Adrenal gland (tissue), 19 donors: ENCODE measurements around the gene NUDT21. TPM values are rescaled to one million over a fixed set of nuclear protein-coding genes. Genes with fewer than 3 reads are reported as not detected.

Experiments
- DNase-seq, 7 donors: peaks; one replicate each; pipeline ENCODE4 v3.0.0-alpha.2; 2019 to 2020
- H3K27ac ChIP-seq, 5 donors: fragments of 200-600 bp; sonication (generic) in 4 of 5; 1 replicate in 3 of 5; 2 replicates in 2 of 5; pipeline versions ENCODE4 v1.5.1 to v1.8.0; 2016 to 2020; ENCODE audit warnings: mild to moderate bottlenecking in 1 of 5
- H3K27me3 ChIP-seq: fragments of 200-600 bp; 2 replicates; pipeline ENCODE4 v1.8.0; 2021
- H3K36me3 ChIP-seq, 2 donors: fragments of 200-600 bp; replicated peaks in 1 of 2; 1 replicate in 1 of 2; 2 replicates in 1 of 2; pipeline versions ENCODE4 v1.5.1 to v1.8.0; 2018 to 2022
- H3K4me1 ChIP-seq, 2 donors: fragments of 200-600 bp; replicated peaks in 1 of 2; 1 replicate in 1 of 2; 2 replicates in 1 of 2; pipeline versions ENCODE4 v1.5.1 to v1.8.0; 2018 to 2021
- H3K4me3 ChIP-seq, 4 donors: fragments of 200-600 bp; sonication (generic) in 3 of 4; one replicate each; pipeline ENCODE4 v1.5.1; 2016 to 2018
- H3K9me3 ChIP-seq, 3 donors: fragments of 200-600 bp; sonication (generic) in 1 of 3; replicated peaks in 1 of 3; 1 replicate in 2 of 3; 2 replicates in 1 of 3; pipeline versions ENCODE4 v1.5.1 to v1.8.0; 2016 to 2021
- POLR2A ChIP-seq, 2 donors: fragments of 450-650 bp; IDR thresholded peaks; one replicate each; pipeline ENCODE4 v1.6.1; 2017; ENCODE audit warnings: antibody characterized with exemption in 2 of 2, mild to moderate bottlenecking in 2 of 2, moderate library complexity in 1 of 2
- WGBS, 4 donors: extraction: QIAGEN DNeasy Blood & Tissue Kit in 2 of 4; methylation state at CpG; one replicate each; pipeline versions ENCODE4 v1.1.5 to v1.1.7; 2013 to 2017; 5-methylcytosine and 5-hydroxymethylcytosine counted together
- intact Hi-C, 2 donors: fragments of 100-400 bp; cut with DNase I; formaldehyde crosslinking; loops; one replicate each; pipeline versions ENCODE4 v1.14.1 to v1.15.0; 2022 to 2023
- long read RNA-seq, 10 donors: library from polyadenylated mRNA in 3 of 10; unstranded in 2 of 10; stranded (forward) in 1 of 10; transcript quantifications; one replicate each; pipeline ENCODE4 v2.0.0 and lab custom pipeline, GENCODE V29; 2021 to 2026
- polyA plus RNA-seq, 3 donors: library from polyadenylated mRNA; stranded (reverse); fragments of 200-250 nt in 2 of 3; fragments of 350-450 nt in 1 of 3; fragmentation: Illumina TruSeq in 1 of 3; extraction: RNeasy Lipid Tissue Mini Kit (QIAGEN cat#74804) in 1 of 3; gene quantifications; one replicate each; pipeline ENCODE4 v1.2.3, GENCODE V29; 2013 to 2014
- total RNA-seq, 9 donors: library from RNA; depleted of rRNA in 4 of 9; stranded (reverse); fragments of >200 nt in 4 of 9; fragments of 120-200 nt in 1 of 9; fragmentation: NEBNext Ultra II Directional in 1 of 9; extraction: Animal tissue kit (Norgen Biotek cat#: 25700) in 1 of 9; gene quantifications; one replicate each; pipeline versions ENCODE4 v1.1.0 to v1.2.4, GENCODE V29; 2013 to 2023
- TF ChIP-seq, protein P1 (sequence below), 6 experiments: fragments of 450-650 bp in 4 of 6; fragments of 200-600 bp in 2 of 6; sonication (generic) in 1 of 6; IDR thresholded peaks; 1 replicate in 5 of 6; 2 replicates in 1 of 6; pipeline versions ENCODE4 v1.5.1 to v1.8.0; 2016 to 2021; ENCODE audit warnings: antibody characterized with exemption in 6 of 6, mild to moderate bottlenecking in 2 of 6, moderate library complexity in 1 of 6
- donor health status: healthy with polysubstance abuse.
- donor health status: Bipolar disorder and iron deficiency.
- donor health status: DM: yes; HTN: yes; CAD: no.
- donor health status: DM: no; HTN: no; CAD: no.
- donor health status: DM: no; HTN: no; CAD: no.
- donor health status: DM: yes; HTN: yes; CAD: no.

The NUDT21 gene
- total RNA-seq = 100 to 1,000 TPM in 5 of 9 donors, 10 to 100 TPM in 4; 20.1 to 113 (median 107) TPM
- polyA plus RNA-seq = 10 to 100 TPM; 20.9 to 81.3 (median 32.4) TPM
- long read RNA-seq, donor 1, full-length matches to known transcripts = 40 of 60 reads
- long read RNA-seq, donor 1, partial matches to known transcripts = 20 of 60 reads
- long read RNA-seq, donor 1, other reads (novel, unspliced or antisense) = 0 of 60 reads
- long read RNA-seq, donor 2, full-length matches to known transcripts = 26 of 35 reads
- long read RNA-seq, donor 2, partial matches to known transcripts = 9 of 35 reads
- long read RNA-seq, donor 2, other reads (novel, unspliced or antisense) = 0 of 35 reads
- long read RNA-seq, donor 3, full-length matches to known transcripts = 27 of 27 reads
- long read RNA-seq, donor 3, partial matches to known transcripts = 0 of 27 reads
- long read RNA-seq, donor 3, other reads (novel, unspliced or antisense) = 0 of 27 reads
- long read RNA-seq, donor 4, full-length matches to known transcripts = 29 of 35 reads
- long read RNA-seq, donor 4, partial matches to known transcripts = 0 of 35 reads
- long read RNA-seq, donor 4, other reads (novel, unspliced or antisense) = 6 of 35 reads
- long read RNA-seq, donor 5, full-length matches to known transcripts = 51 of 58 reads
- long read RNA-seq, donor 5, partial matches to known transcripts = 3 of 58 reads
- long read RNA-seq, donor 5, other reads (novel, unspliced or antisense) = 4 of 58 reads
- long read RNA-seq, donor 6, full-length matches to known transcripts = 26 of 27 reads
- long read RNA-seq, donor 6, partial matches to known transcripts = 1 of 27 reads
- long read RNA-seq, donor 6, other reads (novel, unspliced or antisense) = 0 of 27 reads
- long read RNA-seq, donor 7, full-length matches to known transcripts = 12 of 12 reads
- long read RNA-seq, donor 7, partial matches to known transcripts = 0 of 12 reads
- long read RNA-seq, donor 7, other reads (novel, unspliced or antisense) = 0 of 12 reads
- long read RNA-seq, donor 8, full-length matches to known transcripts = 44 of 69 reads
- long read RNA-seq, donor 8, partial matches to known transcripts = 25 of 69 reads
- long read RNA-seq, donor 8, other reads (novel, unspliced or antisense) = 0 of 69 reads
- long read RNA-seq, donor 9, full-length matches to known transcripts = 20 of 20 reads
- long read RNA-seq, donor 9, partial matches to known transcripts = 0 of 20 reads
- long read RNA-seq, donor 9, other reads (novel, unspliced or antisense) = 0 of 20 reads
- long read RNA-seq, donor 10, full-length matches to known transcripts = 13 of 22 reads
- long read RNA-seq, donor 10, partial matches to known transcripts = 9 of 22 reads
- long read RNA-seq, donor 10, other reads (novel, unspliced or antisense) = 0 of 22 reads

GRCh38 chr16:56450986-56451752, at the start of gene NUDT21, which contains the start of gene OGFOD1:
TSS of gene NUDT21 (minus strand) at chr16:56451332. CDS start at chr16:56451202, 130 bp downstream.
TSS of gene OGFOD1 (plus strand) at chr16:56451554. CDS start at chr16:56451613, 59 bp downstream.
- Histone ChIP-seq H3K4me3 (peak within 1 kb of the TSS; percentile 62 to 98 (median 89)), H3K4me1 (peaks cover 15 to 40% of the 10 kb centered on the region in 2 donors), H3K36me3 (peaks cover 0 to 25% of the 10 kb centered on the region in 2 donors), H3K27ac (peak within 1 kb of the TSS; percentile 76 to 93 (median 88)), H3K27me3 (no peaks in the 10 kb centered on the region), H3K9me3 (no peaks in the 10 kb centered on the region)
- DNase-seq = peak; percentile 93 to 98 (median 98)
- intact Hi-C loops = no loop called here
- WGBS, 4 donors = 0% methylated on average over 27 to 56 of the region's 56 CpGs
- TF ChIP-seq POLR2A (IDR thresholded peaks at IDR 0.05) = peak; percentile 48 to 87
- TF ChIP-seq, protein P1, sequence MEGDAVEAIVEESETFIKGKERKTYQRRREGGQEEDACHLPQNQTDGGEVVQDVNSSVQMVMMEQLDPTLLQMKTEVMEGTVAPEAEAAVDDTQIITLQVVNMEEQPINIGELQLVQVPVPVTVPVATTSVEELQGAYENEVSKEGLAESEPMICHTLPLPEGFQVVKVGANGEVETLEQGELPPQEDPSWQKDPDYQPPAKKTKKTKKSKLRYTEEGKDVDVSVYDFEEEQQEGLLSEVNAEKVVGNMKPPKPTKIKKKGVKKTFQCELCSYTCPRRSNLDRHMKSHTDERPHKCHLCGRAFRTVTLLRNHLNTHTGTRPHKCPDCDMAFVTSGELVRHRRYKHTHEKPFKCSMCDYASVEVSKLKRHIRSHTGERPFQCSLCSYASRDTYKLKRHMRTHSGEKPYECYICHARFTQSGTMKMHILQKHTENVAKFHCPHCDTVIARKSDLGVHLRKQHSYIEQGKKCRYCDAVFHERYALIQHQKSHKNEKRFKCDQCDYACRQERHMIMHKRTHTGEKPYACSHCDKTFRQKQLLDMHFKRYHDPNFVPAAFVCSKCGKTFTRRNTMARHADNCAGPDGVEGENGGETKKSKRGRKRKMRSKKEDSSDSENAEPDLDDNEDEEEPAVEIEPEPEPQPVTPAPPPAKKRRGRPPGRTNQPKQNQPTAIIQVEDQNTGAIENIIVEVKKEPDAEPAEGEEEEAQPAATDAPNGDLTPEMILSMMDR (IDR thresholded peaks at IDR 0.05) = peak in 4 of 6 experiments; percentile 8 to 26 (median 11)

GRCh38 chr16:56493815-56494214, 42.7 kb upstream of the NUDT21 start:
- intact Hi-C loops = no loop called here
- no peak overlapping the region for H3K4me3 ChIP-seq
- H3K36me3 ChIP-seq = peaks cover 0 to 29% of the 10 kb centered on the region in 2 donors
- H3K9me3 ChIP-seq = no peaks in the 10 kb centered on the region
- WGBS, 4 donors = 88 to 100% (median 100%) methylated on average over 1 of the region's 1 CpG
- no peak for DNase-seq
- H3K27ac ChIP-seq = peak overlapping the region in 1 of 5 donors; percentile 7
- no peaks in the 10 kb centered on the region for H3K4me1 ChIP-seq
- H3K27me3 ChIP-seq = no peaks in the 10 kb centered on the region
- TF ChIP-seq POLR2A (IDR thresholded peaks at IDR 0.05) = no peak
- TF ChIP-seq, protein P1 (IDR thresholded peaks at IDR 0.05) = no peak

GRCh38 chr16:56493126-56493525, 42.0 kb upstream of the NUDT21 start:
- H3K27ac ChIP-seq = peak overlapping the region in 1 of 5 donors; percentile 7
- intact Hi-C loops = no loop called here
- no peak overlapping the region for H3K4me3 ChIP-seq
- no peak for TF ChIP-seq POLR2A (IDR thresholded peaks at IDR 0.05)
- TF ChIP-seq, protein P1 (IDR thresholded peaks at IDR 0.05) = no peak
- WGBS, 4 donors = 62 to 72% (median 66%) methylated on average over 2 of the region's 2 CpGs
- no peaks in the 10 kb centered on the region for H3K4me1 ChIP-seq
- H3K27me3 ChIP-seq = no peaks in the 10 kb centered on the region
- H3K9me3 ChIP-seq = no peaks in the 10 kb centered on the region
- peak in 5 of 7 donors; percentile 38 to 74 (median 55) for DNase-seq
- peaks cover 0 to 22% of the 10 kb centered on the region in 2 donors for H3K36me3 ChIP-seq
